Occipital lobe (tissue), 2 donors: ENCODE measurements around the gene ULK4. TPM values are rescaled to one million over a fixed set of nuclear protein-coding genes. Genes with fewer than 3 reads are reported as not detected.

ENCODE experiments used
- DNase-seq: peaks from one replicate; lab custom pipeline; 2025; lab: John Stamatoyannopoulos, UW
- total RNA-seq: library from RNA; depleted of rRNA; stranded (reverse); fragments of >200 nt; gene quantifications from one replicate; pipeline ENCODE4 v1.2.3, GENCODE V29; 2014

ULK4 gene
- total RNA-seq, 1 donor from 2014 or later: 21.1 TPM

DNA sequence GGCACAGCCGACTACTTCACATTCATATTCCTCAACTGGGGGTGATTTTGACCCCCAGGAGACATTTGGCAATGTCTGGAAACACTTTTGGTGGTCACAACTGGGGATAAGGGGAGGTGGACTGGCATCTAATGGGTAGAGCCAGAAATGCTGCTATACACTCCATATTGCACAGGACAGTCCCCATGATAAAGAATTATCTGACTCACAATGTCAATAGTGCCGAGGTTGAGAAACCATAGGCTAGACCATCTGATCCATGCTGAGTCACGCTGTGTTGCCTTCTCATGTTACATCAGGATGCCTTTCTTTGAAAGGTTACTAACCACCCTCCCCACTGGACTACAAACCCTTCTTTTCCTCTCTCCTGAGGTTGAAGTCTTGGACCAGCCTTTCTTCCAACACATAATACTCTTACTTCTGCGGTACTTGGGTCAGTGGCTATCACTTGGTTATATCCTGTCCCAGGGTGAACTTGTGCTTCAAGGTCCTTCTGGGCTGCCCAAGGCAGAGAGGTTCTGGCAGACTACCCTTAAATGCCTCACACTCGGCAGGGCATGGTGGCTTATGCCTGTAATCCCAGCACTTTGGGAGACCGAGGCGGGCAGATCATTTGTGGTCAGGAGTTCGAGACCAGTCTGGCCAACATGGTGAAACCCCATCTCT lies 693.8 kb downstream of the ULK4 start:
- DNase-seq: no peak

DNA sequence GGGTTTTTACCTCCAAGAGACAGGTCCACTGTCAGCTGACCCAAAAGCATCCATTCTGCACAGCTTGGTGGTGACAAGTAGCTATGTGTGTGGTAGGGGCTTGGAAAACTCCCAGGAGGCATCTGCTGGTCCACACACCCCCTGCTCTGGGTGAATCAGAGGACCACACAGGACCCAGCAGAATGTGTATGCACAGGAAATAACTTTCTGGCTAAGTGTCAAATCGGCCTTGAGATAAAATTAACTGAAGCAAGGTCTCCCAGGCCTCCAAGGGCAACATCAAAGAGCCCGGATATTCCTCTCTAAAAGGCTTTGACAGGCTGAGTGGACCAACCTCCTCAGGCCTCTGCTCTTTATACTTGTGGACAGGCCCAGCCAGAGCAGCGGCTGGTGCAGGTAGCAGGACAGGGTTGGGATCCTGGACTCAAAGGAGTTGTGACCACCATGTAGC lies 696.1 kb downstream of the ULK4 start:
- no peak for DNase-seq

DNA sequence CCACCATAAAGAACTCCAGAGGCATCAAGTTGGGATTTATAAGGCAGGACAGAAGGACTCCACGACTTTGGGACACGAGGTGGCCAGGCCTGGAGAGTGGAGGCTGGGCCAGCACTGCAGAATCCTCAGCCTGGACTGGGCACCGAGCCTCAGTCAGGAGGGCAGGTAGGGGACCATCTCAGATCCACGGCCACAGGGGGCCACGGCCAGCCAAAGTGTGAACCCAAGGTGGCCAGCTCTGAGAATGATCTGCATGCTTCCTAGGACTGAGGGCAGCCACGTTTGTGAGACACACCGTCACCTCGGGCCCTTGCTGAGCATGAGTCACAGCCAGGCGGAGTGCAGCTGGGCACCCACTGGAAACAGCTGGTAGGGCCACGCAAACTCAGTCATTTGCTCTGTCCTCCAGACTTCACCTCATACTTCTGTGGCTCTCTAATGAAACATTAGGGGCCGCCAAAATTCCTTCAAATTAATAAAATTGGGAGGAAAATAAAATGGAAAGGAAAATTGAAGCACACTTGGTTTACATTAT lies 696.8 kb downstream of the ULK4 start:
- DNase-seq: no peak

DNA sequence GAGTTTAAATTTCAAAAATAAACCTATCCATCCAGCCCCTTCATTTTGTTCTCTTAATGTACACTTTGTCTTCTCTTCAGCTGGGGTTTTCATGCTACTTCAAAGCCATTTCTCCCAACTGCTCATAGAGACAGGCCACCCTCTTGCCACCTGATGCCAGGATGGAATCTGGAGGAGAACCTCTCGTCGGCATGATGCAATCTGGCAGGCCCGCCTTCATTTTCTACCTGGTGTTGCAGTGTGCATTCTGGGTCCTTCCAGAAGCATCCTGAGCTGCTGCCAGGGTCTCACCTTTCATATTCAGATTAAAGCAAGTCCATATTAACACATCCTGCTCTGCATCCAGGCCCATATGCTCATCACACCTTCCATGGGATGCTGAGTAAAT lies 701.8 kb downstream of the ULK4 start:
- DNase-seq: no peak

DNA sequence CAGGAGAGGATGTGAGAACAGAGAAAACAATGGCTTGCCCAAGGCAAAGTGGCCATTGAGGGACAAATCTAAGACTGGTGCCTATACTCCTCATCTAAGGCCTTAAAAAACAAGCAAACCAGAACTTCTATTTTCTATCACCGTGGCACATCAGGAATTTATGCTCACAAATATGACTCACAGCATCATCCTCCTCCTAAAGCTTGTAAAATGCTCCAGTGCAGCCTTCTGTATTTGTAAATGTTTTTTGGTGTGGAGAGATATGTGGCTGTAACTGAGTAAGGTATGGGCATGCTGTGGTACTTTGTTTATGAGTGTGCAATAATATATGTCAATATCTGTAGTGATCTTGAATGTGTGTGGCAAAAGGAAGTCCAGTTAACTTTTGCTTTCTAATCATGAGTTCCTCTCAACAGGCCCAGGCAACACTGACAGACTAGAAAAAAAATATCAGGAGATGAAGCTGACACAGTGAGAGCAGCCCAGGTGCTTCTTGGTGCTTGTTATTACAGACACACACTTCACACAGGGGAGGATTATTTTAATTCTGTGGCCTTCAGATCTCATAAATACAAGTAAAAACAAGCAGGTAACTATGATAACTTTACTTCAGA lies 702.3 kb downstream of the ULK4 start:
- no peak for DNase-seq

DNA sequence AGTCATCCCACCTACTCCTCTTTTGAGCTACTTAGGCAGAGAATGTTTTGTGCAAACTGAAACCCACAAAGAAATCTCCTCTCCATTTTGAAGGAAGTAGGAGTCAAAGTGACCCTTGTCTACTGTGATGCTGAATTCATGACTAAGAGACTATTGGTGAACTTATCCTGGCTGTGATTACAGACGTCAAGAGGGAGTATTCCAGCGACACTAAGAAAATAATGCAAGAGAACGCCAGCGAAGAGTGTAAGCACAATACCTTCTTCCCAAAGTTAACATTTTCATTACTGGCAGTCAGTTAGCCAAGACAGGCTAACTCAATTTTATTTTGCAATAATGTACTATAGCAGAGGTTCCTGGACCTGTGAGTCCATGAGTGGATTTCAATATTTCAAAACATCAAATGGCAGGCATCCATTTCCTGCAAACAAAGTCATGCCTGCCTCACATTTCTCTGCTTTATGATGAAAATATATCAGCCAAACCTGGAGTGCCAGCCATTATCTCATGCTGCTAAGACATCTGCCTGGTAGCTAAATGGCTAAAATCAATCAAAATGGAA lies 703.6 kb downstream of the ULK4 start:
- no peak for DNase-seq

DNA sequence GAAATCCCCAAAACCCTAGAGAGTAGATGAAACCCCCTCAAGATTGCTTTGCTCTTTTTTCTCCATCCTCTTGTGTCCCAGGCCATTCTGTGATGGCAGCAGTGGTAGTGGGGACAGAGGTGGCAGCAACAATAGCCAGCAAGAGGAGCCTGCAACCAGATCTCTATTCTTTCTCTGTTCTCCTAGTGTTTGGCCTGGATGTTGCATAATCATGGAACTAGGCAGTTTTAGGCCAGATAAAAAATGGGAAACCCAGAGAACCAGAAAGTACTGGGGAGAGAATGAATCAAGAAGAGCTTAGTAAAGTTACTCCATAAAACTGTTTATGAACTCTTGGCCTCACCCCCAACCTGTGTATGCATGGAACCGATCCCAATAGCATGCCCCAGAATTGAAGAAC lies 710.3 kb downstream of the ULK4 start:
- DNase-seq: no peak

DNA sequence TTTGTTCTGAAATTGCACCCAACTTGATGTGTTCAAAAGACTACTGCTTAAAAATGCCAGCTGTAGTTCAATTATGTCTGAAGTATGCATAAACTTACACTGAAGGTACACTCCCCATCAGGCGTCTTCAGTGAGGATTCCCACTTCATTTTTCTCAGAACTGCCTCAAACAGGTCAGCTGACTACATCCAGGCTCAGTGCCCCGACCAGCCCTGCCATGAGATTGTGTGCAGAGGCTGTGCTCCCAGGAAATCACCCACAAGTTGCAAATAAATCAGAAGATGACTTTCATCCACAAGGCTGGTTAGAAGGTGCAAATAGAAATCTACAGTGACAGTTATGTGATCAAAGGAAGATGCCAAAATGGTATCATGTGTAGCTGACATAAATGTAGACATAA lies 711.1 kb downstream of the ULK4 start:
- DNase-seq: no peak

DNA sequence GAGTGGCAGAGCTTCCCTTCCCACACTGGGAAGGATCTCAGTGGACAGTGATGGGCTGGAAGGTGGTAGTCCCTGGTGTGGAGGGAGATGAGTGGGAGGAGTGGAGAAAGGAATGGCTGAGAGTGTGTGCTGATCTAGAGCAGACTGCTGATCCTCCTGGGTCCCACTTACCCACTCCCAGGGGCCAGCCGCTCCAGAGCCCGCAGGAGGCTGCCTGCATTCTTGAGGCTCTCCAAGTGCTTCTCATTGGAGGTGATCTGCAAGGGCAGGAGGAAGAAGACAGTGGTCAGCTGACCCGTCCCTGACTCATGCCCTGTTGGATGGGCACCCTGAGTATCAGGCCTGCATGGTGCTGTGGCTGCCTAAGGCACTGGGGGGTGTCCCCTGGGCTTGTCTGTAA lies 712.6 kb downstream of the ULK4 start:
- DNase-seq: no peak

DNA sequence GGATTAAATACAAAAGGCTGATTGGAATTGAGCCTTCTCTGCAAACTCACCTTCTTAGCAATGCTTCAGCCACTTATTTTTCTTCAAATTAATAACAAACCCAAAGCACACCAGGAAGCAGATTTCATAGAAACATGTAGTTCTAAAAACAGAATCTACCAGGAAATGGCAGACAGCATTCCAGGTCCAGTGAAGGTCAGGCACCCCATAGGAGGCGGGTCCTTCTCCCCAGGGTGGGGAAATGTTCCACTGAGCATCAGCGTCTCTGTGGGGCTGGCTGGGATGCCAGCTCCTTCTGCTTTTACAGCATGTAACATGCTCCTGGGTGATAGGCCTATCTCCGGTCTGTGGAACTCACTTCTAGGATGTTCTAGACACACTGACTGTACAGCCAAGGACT lies 713.4 kb downstream of the ULK4 start:
- no peak for DNase-seq

DNA sequence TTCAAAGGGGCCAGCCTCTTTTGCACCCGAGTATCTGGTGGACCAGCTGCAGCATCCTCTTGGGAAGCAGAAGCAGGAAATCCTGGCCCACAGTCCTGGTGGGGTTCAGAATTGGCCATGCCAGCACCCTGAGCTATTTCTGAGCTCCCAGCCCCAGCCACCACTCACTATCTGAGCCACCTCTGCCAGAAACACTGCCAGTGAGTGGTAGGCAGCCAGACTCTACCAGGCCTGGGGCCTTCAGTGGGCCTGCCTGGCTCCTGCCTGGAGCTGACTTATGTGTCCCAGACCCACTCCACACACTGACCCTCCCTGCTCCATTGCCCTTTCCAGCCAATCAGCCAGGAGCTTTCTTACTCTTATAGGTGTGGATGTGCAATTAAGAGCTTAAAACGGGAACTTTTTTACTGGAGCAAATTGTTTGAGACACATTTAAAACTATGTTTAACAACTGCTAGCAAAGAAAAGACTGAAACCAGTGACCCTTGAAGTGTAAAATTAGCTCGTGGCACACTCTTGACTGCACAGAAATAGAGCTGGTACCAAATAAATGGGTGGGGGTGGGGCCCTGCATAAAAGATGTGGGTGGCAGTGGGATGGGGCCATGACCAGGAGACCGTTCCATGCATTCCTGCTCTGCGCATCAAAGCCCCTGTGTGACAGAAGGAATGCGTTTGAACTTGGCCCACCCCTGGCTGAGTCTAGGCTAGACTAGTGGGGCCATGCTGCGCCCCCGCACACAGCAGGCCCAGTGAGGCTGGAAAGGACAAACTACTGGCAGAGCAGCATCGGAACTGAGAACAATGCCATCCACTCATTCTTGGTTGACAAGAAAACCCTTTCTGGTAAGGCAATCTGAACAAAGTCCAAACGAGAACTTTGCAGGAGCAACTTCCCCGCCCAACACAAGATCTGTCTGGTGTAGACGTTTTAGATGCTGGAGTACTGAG lies 714.6 kb downstream of the ULK4 start:
- DNase-seq: no peak

DNA sequence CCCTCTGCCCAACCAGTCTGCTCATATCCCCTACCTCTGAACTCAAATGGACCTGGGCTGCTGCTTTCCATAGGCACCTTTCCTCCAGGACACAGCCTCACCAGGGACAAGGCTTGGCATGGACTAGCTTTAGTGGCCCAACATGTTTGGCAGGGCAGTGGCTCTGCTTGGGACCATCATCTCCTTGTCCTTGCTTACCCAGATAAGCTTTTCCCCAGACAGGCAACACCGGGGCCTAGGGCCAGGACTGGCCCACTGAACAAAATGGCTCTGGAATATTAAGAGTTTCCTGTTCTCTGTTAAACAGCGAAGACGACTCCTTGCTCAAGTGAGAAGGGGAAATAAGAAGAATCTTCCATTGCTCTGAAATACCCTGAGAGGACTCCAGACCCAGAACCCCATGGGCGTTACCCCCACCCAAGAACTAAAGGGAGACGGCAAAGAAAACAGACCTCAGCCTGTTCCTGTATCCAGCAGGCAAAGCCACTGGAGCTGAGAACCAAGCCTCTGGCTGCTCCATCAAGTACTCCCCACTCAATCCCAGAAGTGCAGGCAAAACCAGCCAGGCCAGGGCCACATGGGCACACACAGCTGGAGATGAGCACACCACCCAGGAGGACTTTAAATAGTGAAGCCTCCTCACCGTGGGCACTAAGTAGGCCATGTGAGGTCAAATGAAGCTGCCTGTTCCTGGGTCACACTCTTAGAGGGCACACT lies 717.1 kb downstream of the ULK4 start:
- no peak for DNase-seq

DNA sequence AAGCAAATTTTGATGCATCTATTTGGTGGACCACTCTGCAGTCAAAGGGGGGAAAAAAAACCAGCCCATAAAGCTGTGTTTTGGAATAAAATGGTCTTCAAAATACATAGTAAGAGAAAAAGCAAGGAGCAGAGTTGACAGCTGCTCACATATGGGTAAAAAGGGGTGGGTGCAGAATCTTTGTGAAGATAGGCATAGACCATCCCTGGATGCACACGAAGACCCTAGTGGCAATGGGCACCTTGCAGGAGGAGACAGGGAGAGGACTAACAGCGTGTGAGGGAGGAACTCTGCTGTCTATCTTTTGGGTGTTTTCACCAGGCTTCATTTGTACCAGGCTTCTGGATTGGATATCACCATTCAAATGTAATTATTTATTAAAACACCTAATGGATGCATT lies 718.7 kb downstream of the ULK4 start:
- no peak for DNase-seq

DNA sequence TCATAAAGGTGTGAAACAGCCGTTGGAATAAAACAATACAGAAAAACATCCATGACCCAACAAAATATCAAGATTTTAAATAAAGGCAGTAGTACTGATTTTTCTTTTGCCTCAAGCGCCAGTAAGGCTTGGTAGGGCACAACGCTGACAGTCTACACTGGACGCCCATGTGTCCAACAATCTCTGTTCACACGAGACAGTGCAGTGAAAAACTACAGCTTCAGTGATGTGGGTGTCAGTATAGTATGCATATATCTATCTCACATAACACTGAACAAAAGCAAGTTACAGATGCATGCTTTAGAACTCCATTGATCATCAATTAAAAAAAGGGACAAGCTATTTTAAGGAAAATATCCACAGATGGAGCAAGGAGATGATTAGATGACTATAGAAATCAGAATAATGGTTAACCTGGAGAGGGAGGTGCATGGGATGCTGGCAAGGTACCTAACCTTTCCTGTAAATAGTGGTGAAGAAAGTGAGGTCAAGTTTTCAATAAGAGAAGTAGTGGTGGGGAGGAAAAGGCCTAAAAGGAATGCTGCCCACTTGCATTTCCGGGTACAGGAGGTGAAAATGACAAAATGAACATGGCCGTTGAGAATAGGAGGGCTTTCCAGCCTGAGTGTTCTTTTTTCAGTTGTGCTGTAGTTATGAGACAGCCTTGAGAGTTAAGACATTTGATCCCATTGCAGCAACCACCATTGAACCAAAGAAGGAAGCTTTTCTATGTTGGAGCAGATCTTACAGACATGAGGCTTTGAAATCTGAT lies 719.9 kb downstream of the ULK4 start:
- no peak for DNase-seq

DNA sequence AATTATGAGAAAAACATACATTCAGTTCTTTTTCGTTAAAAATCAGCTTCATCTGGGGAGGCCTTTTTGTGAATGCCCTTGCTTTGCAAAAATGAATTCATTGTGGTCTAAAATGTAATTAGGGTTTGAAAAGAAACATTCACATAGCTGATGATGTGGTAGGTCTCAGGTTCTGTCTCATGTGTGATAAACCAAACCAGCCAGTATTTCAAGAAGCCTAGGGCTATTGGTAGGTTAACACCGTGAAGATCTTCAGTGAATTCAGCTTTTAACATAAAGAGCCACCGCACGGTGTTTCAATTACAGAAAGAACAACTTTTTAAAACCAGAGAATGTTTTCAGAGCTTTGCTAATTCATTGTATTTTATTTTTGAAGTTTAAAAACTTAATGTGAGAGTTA lies 720.7 kb downstream of the ULK4 start:
- no peak for DNase-seq

DNA sequence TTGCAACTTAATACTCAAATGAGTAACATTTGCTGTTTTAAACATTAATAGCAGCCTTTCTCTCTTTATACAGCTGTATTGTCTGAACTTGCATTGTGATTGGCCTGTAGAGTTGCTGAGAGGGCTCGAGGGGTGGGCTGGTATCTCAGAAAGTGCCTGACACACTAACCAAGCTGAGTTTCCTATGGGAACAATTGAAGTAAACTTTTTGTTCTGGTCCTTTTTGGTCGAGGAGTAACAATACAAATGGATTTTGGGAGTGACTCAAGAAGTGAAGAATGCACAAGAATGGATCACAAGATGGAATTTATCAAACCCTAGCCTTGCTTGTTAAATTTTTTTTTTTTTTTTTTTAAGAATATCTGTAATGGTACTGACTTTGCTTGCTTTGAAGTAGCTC lies 722.3 kb downstream of the ULK4 start:
- DNase-seq: no peak

DNA sequence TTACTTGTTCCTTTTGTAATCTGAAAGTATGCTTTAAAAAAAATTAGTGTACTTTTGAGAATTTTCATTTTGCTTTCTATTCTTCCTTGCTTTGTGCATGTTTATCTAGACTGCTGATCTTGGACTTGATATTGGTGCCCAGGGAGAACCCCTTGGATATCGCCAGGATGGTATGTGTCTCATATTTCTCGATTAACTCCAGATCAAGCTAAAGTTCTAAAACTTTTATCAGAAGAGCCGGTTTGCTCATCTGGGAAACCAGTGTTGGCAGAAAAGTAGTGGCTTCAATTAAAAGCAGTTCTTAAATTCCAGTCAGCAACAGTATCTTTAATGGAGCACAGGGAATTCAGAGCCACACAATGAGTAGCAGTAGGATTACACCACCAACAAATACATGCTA lies 724.0 kb downstream of the ULK4 start:
- no peak for DNase-seq

DNA sequence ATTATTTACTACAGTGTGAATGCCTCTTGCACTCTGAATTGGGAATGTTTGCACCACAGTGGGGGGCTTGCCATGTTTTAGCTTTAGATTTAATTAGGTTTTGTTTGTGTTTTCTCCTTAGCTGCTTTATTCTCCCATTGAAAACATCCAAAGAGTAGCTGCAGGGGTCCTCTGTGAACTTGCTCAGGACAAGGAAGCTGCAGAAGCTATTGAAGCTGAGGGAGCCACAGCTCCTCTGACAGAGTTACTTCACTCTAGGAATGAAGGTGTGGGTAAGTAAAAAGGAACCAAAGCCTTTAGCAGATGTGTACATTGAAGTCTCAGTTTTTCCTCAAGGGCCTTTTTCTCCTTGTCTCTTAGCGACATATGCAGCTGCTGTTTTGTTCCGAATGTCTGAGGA lies 725.7 kb downstream of the ULK4 start:
- no peak for DNase-seq

DNA sequence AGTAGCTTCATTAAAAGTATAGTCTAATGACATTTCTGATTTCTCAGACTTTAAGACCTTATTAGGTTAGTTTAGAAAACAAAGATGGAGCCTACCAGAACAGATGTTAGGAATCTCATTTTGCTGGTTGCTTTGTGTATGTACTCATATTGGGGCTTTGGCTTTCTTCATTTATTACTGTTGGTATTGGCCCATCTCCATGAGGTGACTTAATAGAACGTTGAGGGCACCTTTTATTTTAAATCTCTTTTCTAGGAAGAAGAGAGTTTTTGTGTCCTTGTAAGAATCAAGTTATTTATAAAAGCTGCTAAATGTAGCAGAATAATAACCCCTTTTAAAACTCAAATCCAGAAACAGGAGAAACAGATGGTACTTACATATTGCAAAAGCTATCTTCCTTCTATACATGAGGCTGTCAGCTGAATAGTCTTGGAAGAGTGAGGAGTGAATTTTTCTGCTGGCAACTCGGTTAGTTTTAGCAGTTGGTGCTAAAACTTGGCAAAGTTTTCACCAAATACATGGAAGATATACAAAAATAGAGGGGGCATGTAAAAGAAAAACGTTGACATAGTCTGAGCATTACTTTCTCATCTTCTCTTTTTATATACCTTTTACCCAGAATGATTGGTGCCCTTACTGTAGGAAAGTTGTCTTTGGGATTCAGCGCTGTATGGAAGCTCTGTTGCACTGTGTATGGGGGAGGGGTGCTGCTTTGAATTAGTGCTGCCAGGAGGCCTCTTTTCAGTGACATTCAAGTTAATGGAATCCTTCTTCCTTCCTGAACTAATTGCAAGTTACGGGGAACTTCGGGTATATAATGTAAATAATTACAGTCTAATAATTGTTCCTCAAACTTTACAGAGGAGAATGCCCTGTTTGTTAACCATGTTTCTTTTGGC lies 726.8 kb downstream of the ULK4 start:
- DNase-seq: no peak
